Measurements from ENCODE around the gene GRAMD1B. TPM values are rescaled to one million over a fixed set of nuclear protein-coding genes. Genes with fewer than 3 reads are reported as not detected.

Gene GRAMD1B
- total RNA-seq, 1 donor from 2014 or later = 8.5 TPM

DNA sequence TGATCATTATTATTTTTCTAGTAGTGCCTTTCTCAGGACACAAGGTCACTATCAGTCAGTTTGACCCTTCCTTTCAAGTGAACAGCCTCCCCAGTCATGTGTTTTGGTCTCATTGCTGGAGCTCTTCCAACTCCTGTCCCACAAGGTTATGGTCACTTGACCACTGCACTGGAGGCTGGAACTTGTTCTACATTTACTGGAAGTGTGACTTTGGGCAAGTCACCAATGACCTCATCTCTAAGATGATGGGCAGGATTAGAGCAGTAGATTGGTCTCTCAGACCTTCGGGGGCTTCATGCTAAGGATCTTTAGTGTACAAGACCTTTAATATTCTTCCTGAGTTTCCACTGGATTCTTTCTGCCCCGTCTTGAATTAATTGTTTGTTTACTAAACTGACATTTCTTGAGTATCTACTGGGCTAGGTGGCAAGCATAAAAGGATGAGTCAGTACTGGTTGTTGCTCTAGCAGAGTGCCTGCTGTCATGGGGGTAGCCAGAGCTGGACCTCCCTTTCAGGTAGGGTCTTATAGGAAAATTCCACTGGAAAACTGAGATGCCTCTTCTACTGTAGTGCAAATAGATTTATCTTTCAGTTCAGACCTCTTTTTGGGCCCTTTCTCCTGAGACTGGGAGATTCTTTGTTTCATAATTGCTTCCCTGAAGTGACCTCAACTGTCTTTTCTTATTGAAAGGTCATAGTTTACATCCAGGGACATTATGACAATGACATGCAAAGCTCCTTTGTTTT is 106.8 kb downstream of the GRAMD1B start:
- H3K27ac Mint-ChIP-seq (ENCODE audit: unreplicated experiment) = no peak overlapping the region
- no peak for TF ChIP-seq CTCF (conservative IDR thresholded peaks at IDR 0.05)

DNA sequence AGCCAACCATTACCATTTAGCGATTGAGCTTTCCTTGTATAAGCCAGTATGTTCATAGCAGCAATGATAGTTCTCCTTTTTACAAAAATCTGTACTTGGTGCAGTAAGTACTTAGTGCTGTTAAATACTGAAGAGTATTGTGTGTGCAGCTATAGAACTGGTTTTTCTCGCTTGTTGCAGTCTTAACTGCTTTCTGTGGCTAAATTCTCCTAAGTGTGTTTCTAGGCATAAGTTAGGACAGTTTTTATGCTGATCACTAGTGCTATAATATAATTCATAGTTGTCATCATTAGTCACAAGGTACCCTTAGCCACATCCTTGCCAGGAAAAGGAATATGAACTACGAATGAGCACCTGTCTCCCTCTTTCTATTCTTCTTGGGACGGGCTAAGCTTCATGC is 107.7 kb downstream of the GRAMD1B start:
- Mint-ChIP-seq H3K36me3 (ENCODE audit: low read depth) (no peaks in the 10 kb centered on the region), H3K4me1 (peaks cover 9% of the 10 kb centered on the region), H3K9me3 (no peaks in the 10 kb centered on the region), H3K27me3 (ENCODE audit: low read depth) (no peaks in the 10 kb centered on the region), H3K27ac (ENCODE audit: unreplicated experiment) (no peak overlapping the region), H3K4me3 (no peak overlapping the region)
- no peak for DNase-seq (ENCODE audit: low read depth, low spot score)
- TF ChIP-seq CTCF (conservative IDR thresholded peaks at IDR 0.05) = no peak

More for the DNA sequence above, 106.8 kb downstream of the GRAMD1B start:
- Mint-ChIP-seq H3K36me3 (ENCODE audit: low read depth) (no peaks in the 10 kb centered on the region), H3K4me1 (peaks cover 9% of the 10 kb centered on the region), H3K9me3 (no peaks in the 10 kb centered on the region), H3K27me3 (ENCODE audit: low read depth) (no peaks in the 10 kb centered on the region), H3K4me3 (no peak overlapping the region)
- DNase-seq (ENCODE audit: low read depth, low spot score) = no peak

DNA sequence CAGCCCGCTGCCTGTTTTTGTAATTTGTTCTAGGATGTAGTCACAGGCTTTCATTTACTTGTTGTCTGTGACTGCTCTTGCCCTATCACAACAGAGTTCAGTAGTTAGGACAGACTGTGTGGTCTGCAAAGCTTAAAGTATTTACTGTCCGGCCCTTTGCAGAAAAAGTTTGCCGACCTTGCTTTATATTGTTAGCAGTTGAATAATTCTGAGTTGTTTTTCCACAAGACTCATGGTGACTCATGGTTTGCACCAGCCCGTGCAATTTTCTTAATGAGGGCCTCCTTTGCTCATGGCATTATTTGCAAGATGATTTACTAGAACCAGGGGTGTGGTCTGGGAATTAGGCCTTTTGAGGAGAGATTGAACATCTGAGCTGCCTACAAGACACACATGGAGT is 113.7 kb downstream of the GRAMD1B start:
- Mint-ChIP-seq H3K9me3 (no peaks in the 10 kb centered on the region), H3K27ac (ENCODE audit: unreplicated experiment) (no peak overlapping the region), H3K4me3 (no peak overlapping the region), H3K36me3 (ENCODE audit: low read depth) (no peaks in the 10 kb centered on the region), H3K27me3 (ENCODE audit: low read depth) (no peaks in the 10 kb centered on the region), H3K4me1 (no peaks in the 10 kb centered on the region)
- no peak for TF ChIP-seq CTCF (conservative IDR thresholded peaks at IDR 0.05)
- no peak for DNase-seq (ENCODE audit: low read depth, low spot score)

GRCh38 chr11:123544631-123545375 is 114.7 kb downstream of the GRAMD1B start:
- Mint-ChIP-seq H3K27me3 (ENCODE audit: low read depth) (no peaks in the 10 kb centered on the region), H3K9me3 (no peaks in the 10 kb centered on the region), H3K4me1 (no peaks in the 10 kb centered on the region), H3K36me3 (ENCODE audit: low read depth) (no peaks in the 10 kb centered on the region), H3K27ac (ENCODE audit: unreplicated experiment) (no peak overlapping the region), H3K4me3 (no peak overlapping the region)
- no peak for TF ChIP-seq CTCF (conservative IDR thresholded peaks at IDR 0.05)
- DNase-seq (ENCODE audit: low read depth, low spot score) = no peak

- Mint-ChIP-seq H3K4me3 (no peak overlapping the region), H3K36me3 (ENCODE audit: low read depth) (no peaks in the 10 kb centered on the region), H3K27me3 (ENCODE audit: low read depth) (no peaks in the 10 kb centered on the region), H3K9me3 (no peaks in the 10 kb centered on the region), H3K27ac (ENCODE audit: unreplicated experiment) (no peak overlapping the region), H3K4me1 (peaks cover 5% of the 10 kb centered on the region)
- no peak for TF ChIP-seq CTCF (conservative IDR thresholded peaks at IDR 0.05)
- DNase-seq (ENCODE audit: low read depth, low spot score) = no peak
These were observed 115.7 kb downstream of the GRAMD1B start for GRCh38 chr11:123545726-123546270.
